Endothelial cell of umbilical vein (primary cell): Measurements from ENCODE around the gene KCNMA1. TPM values are rescaled to one million over a fixed set of nuclear protein-coding genes. Genes with fewer than 3 reads are reported as not detected.

ENCODE experiments used
- BruUV-seq: library from RNA; stranded (reverse); fragments of 400-500 nt; replicated peaks from 2 replicates; lab custom pipeline; 2021; lab: Mats Ljungman, UMichigan
- CTCF ChIA-PET: fragments of 300-600, 350-600 bp; sonication (Branson Sonifier 250); formaldehyde crosslinking; loops from one replicate; lab custom pipeline; 2021; ENCODE audit warnings: antibody characterized with exemption, inconsistent platforms; lab: Charles Lee
- POLR2A ChIA-PET: fragments of 300-600, 350-600 bp; sonication (Branson Sonifier 250); formaldehyde crosslinking; loops from one replicate; lab custom pipeline; 2021; ENCODE audit warnings: antibody characterized with exemption, inconsistent platforms; lab: Charles Lee
- DNase-seq: peaks from one replicate; pipeline ENCODE4 v3.0.0-alpha.2; 2011; ENCODE audit warnings: low read depth, low spot score
- FAIRE-seq: peaks from 2 replicates; lab custom pipeline; 2011; peaks lifted over from hg19 to GRCh38; lab: Jason Lieb, UNC
- H2AFZ ChIP-seq: 2 replicates; pipeline ENCODE4 v1.6.0; 2012; ENCODE audit warnings: low read depth, low read length, control low read depth, inconsistent platforms
- H3K27ac ChIP-seq: 2 replicates; pipeline ENCODE4 v1.5.1; 2011; ENCODE audit warnings: low read depth, mild to moderate bottlenecking, control low read depth, low read length, moderate library complexity; ENCODE audit not compliant: insufficient read depth
- H3K27me3 ChIP-seq, 2 experiments: 2 replicates each; pipeline versions ENCODE4 v1.6.0 to v1.6.1; 2011; ENCODE audit warnings: low read length in 2 of 2, mixed read lengths in 1 of 2; ENCODE audit not compliant: control insufficient read depth in 2 of 2, insufficient read depth in 2 of 2
- H3K36me3 ChIP-seq, 2 experiments: 2 replicates in 1 of 2; 3 replicates in 1 of 2; pipeline ENCODE4 v1.5.1; 2011; ENCODE audit warnings: low read length in 2 of 2, mild to moderate bottlenecking in 1 of 2, moderate library complexity in 1 of 2; ENCODE audit not compliant: control insufficient read depth in 2 of 2, insufficient read depth in 2 of 2; ENCODE audit errors: extremely low read depth in 1 of 2
- H3K4me1 ChIP-seq: 3 replicates; pipeline ENCODE4 v1.5.1; 2011; ENCODE audit warnings: mild to moderate bottlenecking, low read length; ENCODE audit not compliant: control insufficient read depth, insufficient read depth; ENCODE audit errors: extremely low read depth
- H3K4me2 ChIP-seq: 2 replicates; pipeline ENCODE4 v1.6.1; 2011; ENCODE audit warnings: low read length, control low read depth, mixed read lengths; ENCODE audit not compliant: insufficient read depth
- H3K4me3 ChIP-seq, 3 experiments: fragments of 200-600 bp in 1 of 3; sonication (generic), shearing (Covaris generic) in 1 of 3; replicated peaks in 1 of 3; 2 replicates each; pipeline ENCODE4 v1.5.1; 2011 to 2016; ENCODE audit warnings: control low read depth in 3 of 3, low read length in 3 of 3, mild to moderate bottlenecking in 2 of 3, inconsistent platforms in 1 of 3, low read depth in 1 of 3, moderate library complexity in 1 of 3; ENCODE audit not compliant: insufficient read depth in 1 of 3
- H3K79me2 ChIP-seq: 2 replicates; pipeline ENCODE4 v1.6.0; 2012; ENCODE audit warnings: low read length, inconsistent platforms; ENCODE audit not compliant: control insufficient read depth, insufficient read depth
- H3K9ac ChIP-seq: replicated peaks from 2 replicates; pipeline ENCODE3; 2011; ENCODE audit warnings: low read length, control low read depth; ENCODE audit not compliant: insufficient read depth; ENCODE audit errors: extremely low read depth
- H3K9me1 ChIP-seq: replicated peaks from 3 replicates; pipeline ENCODE4 v1.6.0; 2011; ENCODE audit warnings: mild to moderate bottlenecking, low read length; ENCODE audit not compliant: control insufficient read depth, insufficient read depth; ENCODE audit errors: extremely low read depth
- H3K9me3 ChIP-seq: replicated peaks from 2 replicates; pipeline ENCODE4 v1.5.1; 2012; ENCODE audit warnings: low read length, inconsistent platforms; ENCODE audit not compliant: control insufficient read depth, insufficient read depth
- H4K20me1 ChIP-seq: replicated peaks from 2 replicates; pipeline ENCODE3; 2011; ENCODE audit warnings: mild to moderate bottlenecking, low read length; ENCODE audit not compliant: control insufficient read depth, insufficient read depth; ENCODE audit errors: extremely low read depth
- GATA2 ChIP-seq: IDR thresholded peaks from 2 replicates; pipeline ENCODE4 v1.7.0; 2011; ENCODE audit warnings: low read depth, mild to moderate bottlenecking, moderate library complexity, mixed read lengths, low read length; ENCODE audit not compliant: insufficient read length, insufficient read depth
- JUN ChIP-seq: IDR thresholded peaks from 2 replicates; pipeline ENCODE4 v1.6.1; 2011; ENCODE audit warnings: borderline replicate concordance, low read depth; ENCODE audit not compliant: insufficient read length, insufficient read depth
- MYC ChIP-seq: IDR thresholded peaks from one replicate; pipeline ENCODE4 v1.6.1; 2011; ENCODE audit warnings: mild to moderate bottlenecking, low read depth, low read length
- POLR2A ChIP-seq: IDR thresholded peaks from 2 replicates; pipeline ENCODE4 v1.6.1; 2012; ENCODE audit warnings: low read depth, mild to moderate bottlenecking, control low read depth, low read length
- dilution Hi-C: fragments of 300-500 bp; cut with MboI; formaldehyde crosslinking; loops from one replicate; pipeline ENCODE4 v1.15.0; 2019; ENCODE audit warnings: low sequenced_read_pairs; ENCODE audit not compliant: extremely low pct_ligation_motif_present
- intact Hi-C: fragments of 100-400 bp; cut with micrococcal nuclease; formaldehyde crosslinking; loops from one replicate; pipeline ENCODE4 v1.10.0; 2022
- polyA plus RNA-seq, 4 experiments: library from polyadenylated mRNA; depleted of rRNA in 3 of 4; stranded (reverse) in 3 of 4; unstranded in 1 of 4; fragments of >200 nt; gene quantifications; 2 replicates each; pipeline versions ENCODE4 v1.2.1 to v1.2.3, GENCODE V29; 2011 to 2012; ENCODE audit warnings: missing spikeins in 1 of 4
- total RNA-seq: library from RNA; stranded (reverse); gene quantifications from 2 replicates; pipeline ENCODE4 v1.2.3, GENCODE V29; 2021
- TF ChIP-seq, protein P1 (sequence below): IDR thresholded peaks from 2 replicates; pipeline ENCODE4 v1.6.1; 2011; ENCODE audit not compliant: insufficient read depth, insufficient read length

KCNMA1 gene
- total and polyA plus RNA-seq, 2 donors (not counting 3 experiments of a cell fraction or from before 2014, with no cell fraction given), result 0.10 to 0.82 TPM

DNA sequence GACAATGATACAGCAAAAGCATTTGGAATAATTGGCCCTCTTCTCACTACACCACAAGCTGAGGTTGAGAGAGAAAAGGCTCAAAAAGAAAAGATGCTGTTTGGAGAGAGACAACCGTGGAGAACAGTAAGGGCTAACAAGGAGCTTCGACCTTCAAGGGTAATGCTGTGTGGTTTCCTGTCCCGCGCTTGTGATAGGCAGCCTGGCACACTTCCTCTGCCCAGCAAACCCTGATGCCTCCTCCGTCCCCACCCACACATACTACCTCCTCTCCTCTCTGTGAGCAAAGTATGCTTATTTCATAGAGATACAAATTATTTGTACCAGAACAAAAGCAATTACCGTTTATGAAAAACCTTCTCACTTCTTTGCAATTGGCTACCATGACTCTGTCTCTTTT lies 755.4 kb downstream of the KCNMA1 start:
- H3K4me3 ChIP-seq, result no peak overlapping the region
- CTCF ChIA-PET, result interaction anchor here (1.3 kb wide), 1 partner anchor 9 kb away, joined by 3 read pairs; no protein-coding TSS in a partner anchor
- POLR2A ChIA-PET, result no interaction called here
- FAIRE-seq (no peak), DNase-seq (no peak)
- H3K27me3 ChIP-seq, result no peaks in the 10 kb centered on the region
- no peak for TF ChIP-seq JUN
- TF ChIP-seq, protein P1, sequence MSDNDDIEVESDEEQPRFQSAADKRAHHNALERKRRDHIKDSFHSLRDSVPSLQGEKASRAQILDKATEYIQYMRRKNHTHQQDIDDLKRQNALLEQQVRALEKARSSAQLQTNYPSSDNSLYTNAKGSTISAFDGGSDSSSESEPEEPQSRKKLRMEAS, result no peak
- TF ChIP-seq MYC, result no peak
- no peak for TF ChIP-seq GATA2
- no peak overlapping the region for H3K4me2 ChIP-seq
- no TSS peak for BruUV-seq
- no peak overlapping the region for H3K27ac ChIP-seq
- H3K79me2 ChIP-seq, result no peaks in the 10 kb centered on the region
- no peaks in the 10 kb centered on the region for H3K36me3 ChIP-seq
- no peaks in the 10 kb centered on the region for H4K20me1 ChIP-seq
- H2AFZ ChIP-seq, result no peak overlapping the region
- no peaks in the 10 kb centered on the region for H3K9me1 ChIP-seq
- intact Hi-C loops (no loop called here), dilution Hi-C loops (no loop called here)
- H3K4me1 ChIP-seq, result no peaks in the 10 kb centered on the region
- no peaks in the 10 kb centered on the region for H3K9me3 ChIP-seq
- H3K9ac ChIP-seq, result no peak overlapping the region

DNA sequence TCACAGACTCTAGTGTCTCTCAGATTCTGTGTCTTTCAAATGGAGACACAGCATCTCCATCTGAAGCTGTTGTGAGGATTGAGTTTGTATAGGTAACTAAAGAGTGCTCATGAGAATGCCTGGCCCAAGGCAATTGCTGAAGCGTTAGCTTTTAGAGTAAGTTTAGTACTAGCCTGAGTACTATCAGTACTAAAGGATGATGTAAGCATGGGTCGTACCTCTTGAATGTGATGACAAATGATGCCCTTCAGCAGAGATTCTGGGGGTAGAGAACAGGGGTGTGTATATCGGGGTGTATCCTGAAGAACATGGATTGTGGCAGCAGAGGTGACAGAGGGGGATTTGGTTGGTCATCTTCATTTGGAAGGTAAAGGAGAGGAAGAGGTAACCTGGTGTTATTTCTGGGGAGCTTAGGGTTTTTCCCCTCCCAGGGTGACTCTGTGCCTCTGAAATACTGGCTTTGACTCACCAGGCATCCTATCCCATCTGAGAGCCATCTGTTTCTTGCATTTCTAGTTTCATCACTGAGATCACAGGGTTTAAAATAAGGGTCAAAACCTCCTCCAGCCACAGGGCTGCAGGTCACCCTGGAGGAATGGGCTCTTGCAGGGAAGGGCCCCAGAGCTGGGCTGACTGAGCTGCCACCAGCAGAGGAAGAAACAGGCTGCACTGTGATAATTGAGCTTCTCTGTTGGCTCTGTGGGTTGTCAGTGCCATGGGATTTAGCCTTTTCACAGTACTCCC lies 756.0 kb downstream of the KCNMA1 start:
- H3K79me2 ChIP-seq, result no peaks in the 10 kb centered on the region
- ChIA-PET CTCF (interaction anchor here (1.3 kb wide), 1 partner anchor 10 kb away, joined by 3 read pairs; no protein-coding TSS in a partner anchor), POLR2A (no interaction called here)
- DNase-seq (no peak), FAIRE-seq (no peak)
- dilution Hi-C loops (no loop called here), intact Hi-C loops (no loop called here)
- H4K20me1 ChIP-seq, result no peaks in the 10 kb centered on the region
- no peak overlapping the region for H3K4me3 ChIP-seq
- H3K36me3 ChIP-seq, result no peaks in the 10 kb centered on the region
- H3K27me3 ChIP-seq, result no peaks in the 10 kb centered on the region
- H3K27ac ChIP-seq, result no peak overlapping the region
- BruUV-seq, result no TSS peak
- H3K9ac ChIP-seq, result no peak overlapping the region
- no peaks in the 10 kb centered on the region for H3K9me3 ChIP-seq
- no peak overlapping the region for H3K4me2 ChIP-seq
- no peak overlapping the region for H2AFZ ChIP-seq
- TF ChIP-seq, protein P1, result no peak
- no peak for TF ChIP-seq POLR2A
- H3K4me1 ChIP-seq, result no peaks in the 10 kb centered on the region
- no peaks in the 10 kb centered on the region for H3K9me1 ChIP-seq
